Gastrocnemius medialis (tissue), 4 donors: ENCODE measurements around the gene MUL1. TPM values are rescaled to one million over a fixed set of nuclear protein-coding genes. Genes with fewer than 3 reads are reported as not detected.
A peak's percentile ranks its signal among the peaks of the same experiment; 100 is the strongest.

Experiments used
- ATAC-seq, 2 donors: fragments of 150-250 bp; one replicate each; pipeline ENCODE4 v1.9.1; 2016
- DNase-seq, 2 donors: peaks; one replicate each; pipeline ENCODE4 v3.0.0-alpha.2; 2019
- H3K27ac ChIP-seq, 4 donors: fragments of 200-600 bp; sonication (generic); 1 replicate in 1 of 4; 2 replicates in 3 of 4; pipeline ENCODE4 v1.5.1; 2016 to 2018; ENCODE audit warnings: mild to moderate bottlenecking in 2 of 4, moderate library complexity in 1 of 4
- H3K27me3 ChIP-seq, 3 donors: fragments of 200-600 bp; sonication (generic) in 2 of 3; 1 replicate in 1 of 3; 2 replicates in 2 of 3; pipeline versions ENCODE4 v1.5.1 to v1.6.0; 2016 to 2019; ENCODE audit warnings: mild to moderate bottlenecking in 1 of 3, moderate library complexity in 1 of 3
- H3K36me3 ChIP-seq, 2 donors: fragments of 200-600 bp; sonication (generic) in 1 of 2; one replicate each; pipeline ENCODE4 v1.5.1; 2017 to 2018
- H3K4me1 ChIP-seq, 2 donors: fragments of 200-600 bp; sonication (generic) in 1 of 2; one replicate each; pipeline ENCODE4 v1.5.1; 2016 to 2017; ENCODE audit warnings: mild to moderate bottlenecking in 2 of 2
- H3K4me3 ChIP-seq, 4 donors: fragments of 200-600 bp; sonication (generic) in 3 of 4; 1 replicate in 1 of 4; 2 replicates in 3 of 4; pipeline ENCODE4 v1.5.1; 2016 to 2019; ENCODE audit warnings: mild to moderate bottlenecking in 2 of 4
- H3K9me3 ChIP-seq, 3 donors: fragments of 200-600 bp; sonication (generic) in 2 of 3; 1 replicate in 1 of 3; 2 replicates in 2 of 3; pipeline ENCODE4 v1.5.1; 2016 to 2019
- POLR2A ChIP-seq, 2 donors: fragments of 450-650 bp; IDR thresholded peaks; one replicate each; pipeline ENCODE4 v1.6.1; 2017; ENCODE audit warnings: antibody characterized with exemption in 2 of 2, mild to moderate bottlenecking in 2 of 2, moderate library complexity in 2 of 2
- in situ Hi-C, 4 donors: fragments of 200-750 bp; cut with MboI; loops; one replicate each; pipeline versions ENCODE4 v1.15.0 to v1.8.0; 2017; ENCODE audit warnings: low sequenced_read_pairs in 4 of 4
- intact Hi-C: fragments of 100-400 bp; cut with DNase I; formaldehyde crosslinking; loops from one replicate; pipeline ENCODE4 v1.15.1; 2023; ENCODE audit warnings: low total_unique reads
- total RNA-seq, 4 donors: library from RNA; depleted of rRNA; stranded (reverse); fragments of >200 nt; gene quantifications; one replicate each; pipeline versions ENCODE4 v1.1.0 to v1.2.3, GENCODE V29; 2016
- TF ChIP-seq, protein P1 (sequence below), 5 experiments: fragments of 450-650 bp in 3 of 5; fragments of 200-600 bp in 2 of 5; sonication (generic) in 2 of 5; IDR thresholded peaks in 4 of 5; conservative IDR thresholded peaks in 1 of 5; 1 replicate in 4 of 5; 2 replicates in 1 of 5; pipeline ENCODE4 v1.5.1; 2016 to 2019; ENCODE audit warnings: antibody characterized with exemption in 5 of 5, mild to moderate bottlenecking in 3 of 5, moderate library complexity in 3 of 5

The MUL1 gene
- total RNA-seq, 4 donors from 2014 or later = 32.8 to 44.5 (median 38.8) TPM

DNA sequence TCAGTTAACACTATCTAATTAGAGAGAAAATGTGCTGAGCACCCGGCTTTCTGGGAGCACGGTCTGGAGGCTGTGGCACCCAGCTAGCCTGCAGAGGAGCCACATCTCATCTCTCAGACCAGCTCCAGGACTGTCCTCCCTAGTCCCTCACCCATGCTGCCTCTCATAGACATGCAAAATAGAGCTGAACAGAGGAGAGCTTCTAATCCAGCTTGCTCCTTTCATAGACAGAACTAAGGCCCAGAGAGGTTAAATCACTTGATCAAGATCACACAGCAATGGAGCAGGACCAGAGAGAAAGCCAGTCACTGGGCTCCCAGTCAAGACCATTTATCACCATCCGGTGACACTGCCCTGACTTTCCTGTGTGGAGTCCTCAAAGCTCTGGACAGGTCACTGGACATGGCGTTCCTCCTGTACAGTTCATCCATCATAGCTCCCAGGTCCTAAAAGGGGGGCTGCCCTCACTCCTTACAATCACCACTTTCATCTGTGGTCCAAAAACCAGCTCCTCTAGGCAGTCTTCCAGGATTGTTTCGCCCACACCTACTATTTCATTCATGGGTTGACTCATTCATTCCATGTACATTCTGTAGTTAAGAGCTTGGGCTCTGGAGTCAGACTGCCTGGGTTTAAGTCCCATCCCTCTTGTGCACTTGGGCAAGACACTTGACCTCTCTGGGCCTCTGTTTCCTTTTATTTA lies 13.2 kb downstream of the MUL1 start:
- TF ChIP-seq POLR2A (IDR thresholded peaks at IDR 0.05) = no peak
- TF ChIP-seq, protein P1, sequence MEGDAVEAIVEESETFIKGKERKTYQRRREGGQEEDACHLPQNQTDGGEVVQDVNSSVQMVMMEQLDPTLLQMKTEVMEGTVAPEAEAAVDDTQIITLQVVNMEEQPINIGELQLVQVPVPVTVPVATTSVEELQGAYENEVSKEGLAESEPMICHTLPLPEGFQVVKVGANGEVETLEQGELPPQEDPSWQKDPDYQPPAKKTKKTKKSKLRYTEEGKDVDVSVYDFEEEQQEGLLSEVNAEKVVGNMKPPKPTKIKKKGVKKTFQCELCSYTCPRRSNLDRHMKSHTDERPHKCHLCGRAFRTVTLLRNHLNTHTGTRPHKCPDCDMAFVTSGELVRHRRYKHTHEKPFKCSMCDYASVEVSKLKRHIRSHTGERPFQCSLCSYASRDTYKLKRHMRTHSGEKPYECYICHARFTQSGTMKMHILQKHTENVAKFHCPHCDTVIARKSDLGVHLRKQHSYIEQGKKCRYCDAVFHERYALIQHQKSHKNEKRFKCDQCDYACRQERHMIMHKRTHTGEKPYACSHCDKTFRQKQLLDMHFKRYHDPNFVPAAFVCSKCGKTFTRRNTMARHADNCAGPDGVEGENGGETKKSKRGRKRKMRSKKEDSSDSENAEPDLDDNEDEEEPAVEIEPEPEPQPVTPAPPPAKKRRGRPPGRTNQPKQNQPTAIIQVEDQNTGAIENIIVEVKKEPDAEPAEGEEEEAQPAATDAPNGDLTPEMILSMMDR (IDR thresholded peaks at IDR 0.05 in 4 of 5, conservative IDR thresholded peaks at IDR 0.05 in 1 of 5) = no peak
- Histone ChIP-seq H3K4me3 (no peak overlapping the region), H3K9me3 (no peaks in the 10 kb centered on the region), H3K4me1 (peaks cover 3 to 5% of the 10 kb centered on the region in 2 donors), H3K36me3 (peaks cover 0 to 18% of the 10 kb centered on the region in 2 donors), H3K27me3 (no peaks in the 10 kb centered on the region), H3K27ac (no peak overlapping the region)
- ATAC-seq = no peak
- no peak for DNase-seq
- in situ Hi-C loops = loop anchor here (5.0 to 10.0 kb wide), 5 partner anchors 117 to 580 kb away; no protein-coding TSS in a partner anchor
- intact Hi-C loops = no loop called here

DNA sequence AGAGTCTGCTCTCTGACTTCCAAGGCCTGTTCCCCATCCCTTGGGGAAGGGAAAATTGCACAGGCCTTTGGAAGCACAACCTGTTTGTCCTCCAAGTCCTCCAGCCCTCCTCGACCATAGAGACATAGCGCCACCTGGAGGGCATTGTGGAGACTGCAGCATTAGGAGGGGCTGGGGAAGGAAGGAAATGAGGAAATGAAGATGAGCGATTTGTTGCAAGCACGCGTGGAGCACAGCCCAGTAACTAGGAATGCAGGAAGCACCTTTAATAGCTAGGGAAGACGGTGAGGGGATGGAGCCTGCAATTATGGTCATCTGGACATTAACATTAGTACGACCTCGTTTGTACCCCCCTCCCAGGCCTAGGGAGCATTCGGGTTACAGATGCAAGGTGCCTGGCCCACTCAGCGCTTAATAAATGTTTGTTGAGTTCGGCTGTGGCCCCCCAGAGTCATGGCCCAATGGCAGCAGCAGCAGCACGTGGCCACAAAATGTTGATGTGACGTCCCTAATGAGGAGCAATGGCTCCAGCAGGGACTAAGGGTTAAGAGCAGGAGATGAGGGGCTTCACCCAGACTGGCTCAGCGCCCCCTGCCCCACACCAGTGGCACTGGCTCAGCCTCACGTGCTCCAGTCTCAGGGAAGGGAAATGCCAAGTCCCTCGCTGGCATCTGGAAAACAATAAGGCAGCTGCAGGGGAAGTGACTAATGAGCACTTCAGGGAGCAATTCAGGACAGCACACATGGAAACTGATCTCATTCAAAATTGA lies 13.9 kb downstream of the MUL1 start:
- peaks cover 3 to 5% of the 10 kb centered on the region in 2 donors for H3K4me1 ChIP-seq
- H3K27ac ChIP-seq = no peak overlapping the region
- H3K36me3 ChIP-seq = peaks cover 0 to 11% of the 10 kb centered on the region in 2 donors
- TF ChIP-seq, protein P1 (IDR thresholded peaks at IDR 0.05 in 4 of 5, conservative IDR thresholded peaks at IDR 0.05 in 1 of 5) = peak; percentile 93 to 97 (median 95)
- TF ChIP-seq POLR2A (IDR thresholded peaks at IDR 0.05) = no peak
- ATAC-seq (peak; percentile 83 to 87), DNase-seq (peak; percentile 59 to 77)
- in situ Hi-C loops = loop anchor here (5.0 to 10.0 kb wide), 5 partner anchors 117 to 579 kb away; no protein-coding TSS in a partner anchor
- no peak overlapping the region for H3K4me3 ChIP-seq
- H3K9me3 ChIP-seq = no peaks in the 10 kb centered on the region
- no peaks in the 10 kb centered on the region for H3K27me3 ChIP-seq
- intact Hi-C loops = loop anchor here (1.0 kb wide), 4 partner anchors 117 to 576 kb away; no protein-coding TSS in a partner anchor

DNA sequence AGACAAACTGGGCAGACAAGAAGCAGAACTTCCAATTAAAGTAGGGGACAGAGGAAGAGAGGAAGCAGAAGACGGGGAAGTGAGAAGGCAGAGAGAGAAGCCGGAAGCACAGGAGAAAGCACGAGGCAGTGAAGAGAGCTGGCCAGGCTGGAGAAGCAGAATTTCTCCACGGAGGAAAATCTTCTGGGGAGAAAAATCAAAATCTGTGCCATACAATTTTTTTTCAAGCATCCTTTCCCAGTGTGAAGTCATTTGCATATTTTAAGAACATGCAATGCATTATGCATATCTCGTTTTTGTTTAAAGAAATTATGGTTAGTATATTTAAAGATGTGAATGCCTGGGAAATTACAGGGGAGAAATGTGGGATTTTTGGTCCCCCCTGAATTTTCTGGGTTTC lies 14.6 kb downstream of the MUL1 start:
- Histone ChIP-seq H3K4me3 (no peak overlapping the region), H3K27ac (peak overlapping the region in 2 of 4 donors; percentile 2 to 41), H3K36me3 (peaks cover 0 to 4% of the 10 kb centered on the region in 2 donors), H3K4me1 (peaks cover 3 to 5% of the 10 kb centered on the region in 2 donors), H3K9me3 (no peaks in the 10 kb centered on the region), H3K27me3 (no peaks in the 10 kb centered on the region)
- no peak for ATAC-seq
- TF ChIP-seq, protein P1 (IDR thresholded peaks at IDR 0.05 in 4 of 5, conservative IDR thresholded peaks at IDR 0.05 in 1 of 5) = no peak
- TF ChIP-seq POLR2A (IDR thresholded peaks at IDR 0.05) = no peak
- intact Hi-C loops (loop anchor here (1.0 kb wide), 4 partner anchors 116 to 575 kb away; no protein-coding TSS in a partner anchor), in situ Hi-C loops (loop anchor here (5.0 to 10.0 kb wide), 5 partner anchors 116 to 579 kb away; no protein-coding TSS in a partner anchor)
- no peak for DNase-seq

DNA sequence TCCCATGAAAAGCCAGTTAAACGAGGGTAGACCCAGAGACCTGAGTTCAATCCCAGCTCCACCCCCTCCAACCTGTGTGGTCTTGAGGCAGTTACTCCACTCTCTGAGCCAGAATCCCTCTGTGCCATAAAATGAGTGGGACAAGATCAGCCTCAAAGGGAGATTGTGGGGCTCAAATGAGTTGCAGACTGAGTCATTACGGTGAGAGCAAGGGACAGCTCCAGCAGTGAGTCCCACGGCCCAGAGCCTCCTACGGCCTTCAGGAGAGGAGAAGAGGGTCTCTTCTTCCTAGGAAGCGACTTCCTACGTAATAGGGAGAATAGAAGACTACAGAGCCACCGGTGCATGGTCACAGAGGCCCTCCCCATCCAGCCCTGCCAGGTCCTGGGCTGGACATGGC lies 15.2 kb downstream of the MUL1 start:
- Histone ChIP-seq H3K36me3 (peaks cover 0 to 4% of the 10 kb centered on the region in 2 donors), H3K27me3 (peaks cover 0 to 3% (median 0%) of the 10 kb centered on the region in 3 donors), H3K9me3 (no peaks in the 10 kb centered on the region), H3K27ac (peak overlapping the region in 2 of 4 donors; percentile 2 to 41), H3K4me3 (no peak overlapping the region), H3K4me1 (peaks cover 3 to 5% of the 10 kb centered on the region in 2 donors)
- no peak for ATAC-seq
- no peak for DNase-seq
- TF ChIP-seq, protein P1 (IDR thresholded peaks at IDR 0.05 in 4 of 5, conservative IDR thresholded peaks at IDR 0.05 in 1 of 5) = no peak
- TF ChIP-seq POLR2A (IDR thresholded peaks at IDR 0.05) = no peak
- in situ Hi-C loops = loop anchor here (5.0 to 10.0 kb wide), 5 partner anchors 115 to 578 kb away; no protein-coding TSS in a partner anchor
- intact Hi-C loops = loop anchor here (1.0 kb wide), 4 partner anchors 115 to 574 kb away; no protein-coding TSS in a partner anchor
